HTERT RPE-1 (cell line): Measurements from ENCODE around the gene CDK19.
"Not testable (repeated sequence)": the region's sequence is repeated elsewhere in the genome, so short reads cannot be mapped to it uniquely, and the experiment has no call there.

ENCODE experiments used
- in situ Hi-C: fragments of 300-500 bp; cut with MboI; formaldehyde crosslinking; loops from 4 replicates; pipeline ENCODE4 v1.14.3; 2020; ENCODE audit warnings: low sequenced_read_pairs

Gene CDK19

DNA sequence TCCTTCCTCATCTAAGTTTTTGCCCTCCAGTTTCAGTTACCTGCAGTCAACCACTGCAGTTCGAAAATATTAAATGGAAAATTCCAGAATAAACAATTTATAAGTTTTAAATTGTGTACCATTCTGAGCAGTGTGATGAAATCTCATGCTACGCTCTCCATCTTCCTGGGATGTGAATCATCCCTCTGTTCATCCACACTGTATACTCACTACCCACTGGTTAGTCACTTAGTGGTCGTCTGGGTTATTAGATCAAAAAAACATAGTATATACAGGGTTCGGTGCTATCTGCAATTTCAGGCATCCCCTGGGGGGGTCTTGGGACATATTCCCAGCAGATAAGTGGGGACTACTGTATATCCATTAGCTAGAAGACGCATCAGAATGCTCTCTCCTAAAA lies 186.9 kb downstream of the CDK19 start:
- in situ Hi-C loops: no loop called here

DNA sequence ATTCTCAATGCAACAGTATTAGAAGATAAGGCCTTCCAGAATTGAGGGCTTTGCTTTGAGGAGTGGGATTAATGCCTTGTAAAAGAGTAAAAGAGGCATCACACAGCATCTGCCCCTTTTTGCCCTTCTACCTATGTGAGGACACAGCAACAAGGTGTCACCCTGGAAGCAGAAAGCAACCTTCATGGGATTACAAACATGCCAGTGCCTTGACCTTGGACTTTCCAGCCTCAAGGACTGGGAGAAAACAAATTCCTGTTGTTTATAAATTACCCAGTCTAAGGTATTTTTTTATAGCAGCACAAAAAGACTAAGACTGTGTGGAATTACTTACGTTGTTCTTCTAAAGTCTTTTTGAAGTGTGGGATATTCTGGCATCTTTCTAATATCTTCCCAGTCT lies 188.8 kb downstream of the CDK19 start:
- in situ Hi-C loops: no loop called here

DNA sequence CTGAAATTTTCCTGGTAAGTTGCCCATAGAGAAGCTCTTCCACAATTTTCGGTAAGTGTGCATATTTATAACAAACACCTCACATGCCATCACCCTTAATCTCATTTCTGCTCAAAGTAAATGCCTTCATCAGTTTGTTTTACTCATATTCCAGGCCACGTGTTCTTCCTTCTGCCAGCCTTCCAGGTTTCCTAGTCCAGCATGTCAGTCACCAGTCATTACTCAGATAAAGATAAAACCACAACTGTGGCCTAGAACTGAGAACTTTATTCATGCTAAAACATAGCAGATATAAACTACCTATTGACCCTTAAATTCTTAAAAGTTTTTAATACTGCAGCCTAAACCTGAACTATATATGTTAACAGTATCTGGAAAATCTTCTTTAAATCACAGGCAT lies 189.4 kb downstream of the CDK19 start:
- in situ Hi-C loops: no loop called here

DNA sequence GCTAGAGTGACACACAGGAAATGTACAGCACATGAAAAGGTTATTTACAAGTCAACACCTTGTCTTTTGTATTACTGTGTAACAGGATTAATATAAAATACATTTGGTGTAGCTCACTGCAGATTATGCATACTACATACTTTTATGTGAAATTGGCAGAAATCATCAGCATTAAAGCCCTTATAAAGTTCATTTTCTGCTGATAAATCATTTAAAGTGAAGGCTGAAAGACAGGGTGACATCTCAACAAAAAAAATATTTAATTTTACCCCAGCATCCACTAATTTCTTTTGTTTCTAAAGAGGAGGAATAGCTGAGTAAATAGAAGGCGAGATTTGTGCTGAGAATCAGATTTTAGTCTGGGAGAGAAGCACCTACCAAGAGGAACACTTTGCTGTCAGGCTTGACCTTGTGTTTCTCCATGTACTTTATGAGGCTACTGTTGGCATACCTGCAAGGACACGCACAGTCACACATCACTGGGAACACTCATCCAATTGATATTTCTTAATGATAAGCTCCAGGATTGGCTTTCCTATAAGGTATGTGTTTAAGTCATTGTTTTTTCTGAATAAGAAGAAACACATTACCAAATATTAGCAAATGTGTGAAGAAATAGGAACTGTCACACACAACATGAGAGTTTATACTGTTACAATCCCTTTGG lies 192.2 kb downstream of the CDK19 start:
- in situ Hi-C loops: no loop called here

DNA sequence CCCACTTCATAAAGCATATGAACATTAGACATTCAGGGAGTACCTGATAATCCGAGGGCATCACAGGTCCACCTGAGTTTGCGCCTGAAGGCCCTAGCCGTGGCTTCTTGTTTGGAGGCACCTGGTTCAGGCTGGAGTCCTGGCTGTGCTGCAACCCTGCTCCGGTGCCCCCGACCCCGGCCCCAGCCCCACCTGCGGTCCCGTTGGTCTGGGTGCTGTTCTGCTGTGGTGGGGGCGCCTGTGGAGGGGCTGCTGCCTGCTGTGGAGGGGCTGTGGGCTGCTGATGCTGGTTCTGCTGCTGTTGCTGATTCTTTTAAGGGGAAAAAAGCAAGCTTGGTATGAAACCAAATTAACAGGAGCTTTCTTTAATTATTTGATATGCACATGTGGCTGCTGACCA lies 194.2 kb downstream of the CDK19 start:
- in situ Hi-C loops: no loop called here

DNA sequence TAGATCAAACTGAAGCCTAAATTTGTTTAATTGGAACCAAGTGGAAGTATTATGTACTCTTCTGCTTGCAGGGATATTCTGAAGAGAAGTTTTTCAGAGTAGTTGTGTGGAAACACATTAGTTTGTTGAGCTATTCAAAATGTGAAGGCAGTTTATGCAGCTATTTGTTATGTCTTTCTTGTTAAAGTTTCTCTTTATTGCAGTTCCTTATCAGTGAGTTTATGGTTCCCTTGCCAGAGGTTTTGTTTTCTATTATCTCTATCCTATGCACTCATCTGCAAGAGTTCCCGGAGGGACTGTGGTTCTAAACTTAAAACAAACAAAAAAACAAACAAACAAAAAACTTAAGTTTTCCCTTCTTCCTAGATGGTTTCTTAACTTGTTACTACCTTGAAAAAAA lies 195.2 kb downstream of the CDK19 start:
- in situ Hi-C loops: no loop called here

DNA sequence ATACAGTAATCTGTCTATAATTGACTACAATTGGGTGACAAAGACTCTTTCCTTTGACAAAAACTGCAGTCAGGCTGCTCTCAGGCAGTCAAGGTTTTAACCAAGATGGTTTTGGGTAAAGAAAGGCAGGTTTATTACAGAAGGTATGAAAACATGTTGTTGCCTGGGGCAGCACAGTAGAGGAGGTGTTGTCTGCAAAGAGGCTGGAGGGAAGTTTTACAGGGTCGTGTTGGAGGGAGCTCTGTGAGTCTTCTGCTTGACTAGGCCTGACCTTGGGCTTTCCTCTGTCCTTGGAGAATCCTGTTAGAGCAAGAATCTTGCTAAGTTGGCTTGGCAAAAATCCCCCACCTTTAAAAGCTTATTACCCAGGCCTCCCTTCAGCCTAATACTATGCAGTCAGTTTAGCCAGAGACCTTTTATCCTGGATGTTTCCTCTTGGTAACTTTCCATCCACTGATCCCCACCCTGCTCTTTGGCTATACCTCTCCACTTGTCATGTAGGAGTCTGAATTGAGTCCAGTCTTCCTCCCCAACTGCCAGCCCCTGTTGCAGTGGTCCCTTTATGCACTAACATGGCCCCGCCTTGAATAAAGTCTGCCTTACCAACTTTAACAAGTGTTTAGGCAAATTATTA lies 195.9 kb downstream of the CDK19 start:
- in situ Hi-C loops: no loop called here

DNA sequence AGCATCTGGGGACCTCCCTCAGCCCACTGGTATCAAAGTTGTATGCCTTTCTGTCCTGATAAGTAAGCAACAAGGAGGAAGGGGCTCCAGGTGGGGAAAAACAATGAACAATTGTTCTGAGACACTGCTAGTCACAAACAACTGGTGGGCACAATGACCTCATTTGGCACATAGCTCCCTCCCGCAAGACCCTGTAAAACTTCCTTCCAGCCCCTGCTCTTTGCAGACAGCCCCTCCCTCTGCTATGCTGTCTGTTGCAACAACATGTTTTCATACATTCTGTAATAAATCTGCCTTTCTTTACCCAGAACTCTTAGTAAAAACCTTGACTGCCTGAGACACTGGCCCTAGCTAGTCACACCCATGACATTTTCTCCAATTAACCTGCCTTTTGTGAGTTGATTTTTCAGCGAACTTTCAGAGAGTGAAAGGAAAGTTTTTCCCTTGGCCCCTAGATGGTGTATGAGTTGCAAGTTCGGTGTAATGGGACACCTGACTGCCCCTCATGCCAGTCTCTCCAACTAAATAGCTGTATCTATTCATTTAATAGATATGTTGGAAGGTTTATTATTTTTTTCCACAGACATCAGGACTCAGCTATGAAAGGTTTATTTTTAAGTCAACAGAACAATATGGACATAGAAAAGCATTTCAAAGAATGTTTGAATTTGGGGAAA lies 196.5 kb downstream of the CDK19 start:
- in situ Hi-C loops: no loop called here

DNA sequence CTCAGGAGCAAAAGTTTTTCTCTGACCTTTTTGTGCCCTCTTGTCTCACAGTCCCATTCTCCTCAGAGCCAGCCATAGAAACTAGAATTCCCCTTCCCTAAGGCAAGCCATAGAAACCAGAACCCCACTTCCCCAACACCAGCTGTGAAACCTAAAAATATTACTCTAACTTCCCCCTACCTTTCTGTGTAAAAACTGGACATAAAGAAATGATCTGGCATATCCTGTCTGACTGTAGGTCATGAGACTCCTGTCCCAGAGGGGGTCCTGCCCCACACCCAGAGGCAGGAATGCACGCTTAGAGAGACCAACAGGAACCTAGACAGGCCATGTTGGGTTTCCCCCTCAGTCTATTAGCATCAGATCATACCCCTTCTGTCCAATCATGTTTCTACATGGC lies 198.2 kb downstream of the CDK19 start:
- in situ Hi-C loops: no loop called here

DNA sequence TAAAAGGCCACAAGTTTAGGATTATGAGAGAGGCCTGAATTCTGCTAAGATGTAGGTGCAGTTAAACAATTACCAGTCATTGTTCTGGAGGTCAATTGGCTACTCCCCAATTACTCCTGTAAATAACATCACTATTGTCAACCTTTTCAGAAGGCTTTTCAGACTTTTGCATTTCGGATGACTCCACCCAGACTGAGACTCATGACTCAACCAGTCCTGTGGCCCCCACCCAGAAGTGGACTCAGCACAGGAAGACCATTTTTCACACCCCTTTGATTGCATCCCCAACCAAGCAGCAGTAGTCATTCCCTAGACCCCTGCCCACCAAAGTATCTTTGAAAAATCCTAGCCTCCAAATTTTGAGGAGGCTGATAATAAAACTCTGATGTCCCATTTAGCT lies 199.5 kb downstream of the CDK19 start:
- in situ Hi-C loops: no loop called here

DNA sequence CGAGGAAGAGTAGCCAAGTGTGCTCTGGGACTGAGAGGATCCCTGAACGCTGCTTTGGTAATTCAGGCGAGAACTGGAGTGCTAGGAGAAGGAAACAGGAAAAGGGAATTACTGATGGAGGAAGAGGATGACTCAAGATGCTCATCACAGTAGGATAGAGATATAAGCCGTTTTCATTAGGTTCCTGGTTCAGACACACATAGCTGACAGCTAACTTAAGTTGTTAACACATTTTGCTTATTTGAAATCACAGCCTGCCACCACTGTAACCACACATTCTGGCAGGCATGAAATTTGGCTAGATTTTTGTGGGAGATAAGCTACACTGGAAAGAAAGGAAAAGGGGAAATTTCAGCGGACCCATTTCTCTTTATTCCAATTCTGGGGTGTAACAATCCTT lies 200.7 kb downstream of the CDK19 start:
- in situ Hi-C loops: no loop called here

DNA sequence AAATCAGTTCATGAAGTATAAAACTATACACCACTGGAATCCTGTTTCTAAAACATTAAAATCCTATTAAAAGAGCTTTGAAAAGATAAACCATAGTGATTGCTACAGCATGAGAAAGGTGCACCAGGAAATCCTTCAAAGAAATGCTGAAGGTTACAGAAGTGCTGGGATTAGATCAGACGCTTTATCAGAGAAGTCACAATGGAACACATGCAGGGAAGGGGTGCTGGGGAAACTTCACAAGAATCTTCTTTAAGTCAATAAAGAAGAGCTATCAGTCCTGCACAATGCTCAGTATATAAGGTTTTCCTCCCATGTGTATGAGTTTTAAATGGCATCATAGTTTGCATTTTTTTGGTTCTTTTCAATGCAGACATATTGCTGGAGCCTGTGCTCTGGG lies 201.2 kb downstream of the CDK19 start:
- in situ Hi-C loops: no loop called here

DNA sequence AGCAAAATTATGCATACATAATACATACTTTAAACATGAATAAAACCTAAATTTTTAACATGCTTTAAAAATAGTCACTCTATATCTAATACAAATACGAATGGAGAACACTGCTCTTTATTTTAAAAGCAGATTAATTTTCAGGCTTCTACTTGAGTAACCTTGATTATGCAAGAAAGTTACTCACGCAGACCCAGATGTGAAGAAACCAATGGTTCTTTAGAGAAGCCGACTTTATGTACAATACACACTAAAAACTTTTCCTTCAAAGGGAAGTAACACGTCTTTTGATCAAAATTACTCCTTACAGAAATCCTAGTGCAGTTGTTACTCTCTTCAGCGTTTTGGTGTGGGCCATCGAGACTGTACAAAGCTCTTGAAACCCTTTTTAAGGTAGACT lies 201.9 kb downstream of the CDK19 start:
- in situ Hi-C loops: no loop called here

DNA sequence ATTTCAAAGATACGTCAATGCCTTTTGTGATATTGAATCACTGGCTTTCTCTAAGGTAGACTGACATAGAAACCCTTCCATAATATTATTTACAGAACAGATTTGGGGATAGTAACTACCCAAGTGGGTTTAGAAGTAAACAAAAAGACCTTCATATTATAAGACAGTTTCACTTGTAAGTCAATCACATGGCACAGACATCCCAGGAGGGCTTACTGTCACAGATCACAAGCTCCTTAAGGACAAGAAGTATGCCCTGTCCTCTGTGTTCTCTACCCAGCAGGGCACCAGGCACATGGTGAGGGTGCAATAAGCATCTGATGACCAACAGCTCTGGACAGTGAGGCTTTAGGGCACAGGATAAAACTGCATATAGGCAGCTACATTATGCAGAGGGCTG lies 203.0 kb downstream of the CDK19 start:
- in situ Hi-C loops: no loop called here

DNA sequence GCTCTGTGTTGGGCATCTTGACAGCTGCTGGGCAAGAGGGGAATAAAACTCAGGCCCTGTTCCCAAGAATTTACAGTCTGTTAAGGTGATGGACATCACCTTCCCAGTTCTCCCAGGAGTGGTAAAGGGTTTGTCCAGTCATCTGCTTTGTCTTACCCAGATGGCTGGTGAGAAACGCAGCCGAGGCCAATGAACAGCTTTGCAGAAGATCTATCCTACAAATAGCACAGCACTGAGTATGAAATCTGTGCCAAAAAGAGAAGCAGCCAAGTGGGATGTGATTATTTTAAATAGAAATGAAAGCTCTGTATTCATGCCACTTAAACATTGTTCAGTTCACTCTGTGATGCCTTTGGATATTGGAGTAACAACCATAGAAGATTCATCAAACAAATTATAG lies 206.2 kb downstream of the CDK19 start:
- in situ Hi-C loops: no loop called here

DNA sequence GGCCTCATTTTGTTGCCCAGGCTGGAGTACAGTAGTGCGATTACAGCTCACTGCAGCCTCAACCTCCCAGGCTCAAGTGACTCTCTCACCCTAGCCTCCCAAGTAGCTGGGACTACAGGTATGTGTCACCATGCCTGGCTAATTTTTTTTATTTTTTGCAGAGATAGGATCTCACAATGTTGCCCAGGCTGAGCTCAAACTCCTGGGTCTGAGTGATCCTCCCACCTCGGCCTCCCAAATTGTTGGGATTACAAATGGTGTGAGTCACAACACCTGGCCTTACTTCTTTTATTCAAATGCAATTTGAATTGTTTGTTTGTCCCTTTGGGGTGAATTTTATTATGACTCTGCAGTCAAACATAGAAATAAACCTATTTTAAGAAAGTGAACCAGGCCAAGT lies 207.1 kb downstream of the CDK19 start:
- in situ Hi-C loops: no loop called here

DNA sequence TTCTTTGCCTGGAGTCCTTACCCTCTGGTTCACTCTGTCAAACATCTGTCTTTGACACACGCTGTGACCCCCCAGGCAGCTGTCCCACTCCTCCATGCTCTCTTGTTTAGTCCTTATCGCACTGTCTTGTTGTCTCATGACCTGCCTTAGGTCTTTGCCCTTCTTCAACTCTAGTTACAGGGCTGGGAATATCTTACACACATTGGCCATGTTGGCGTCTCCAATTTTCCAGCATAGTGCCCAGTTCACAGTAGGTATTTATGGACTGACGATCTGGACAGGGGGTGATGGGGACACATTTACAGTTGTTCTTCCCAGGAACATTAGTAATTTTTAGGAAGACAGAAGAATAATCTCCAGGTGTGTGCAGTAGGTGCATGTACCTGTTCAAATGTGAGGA lies 209.1 kb downstream of the CDK19 start:
- in situ Hi-C loops: no loop called here

DNA sequence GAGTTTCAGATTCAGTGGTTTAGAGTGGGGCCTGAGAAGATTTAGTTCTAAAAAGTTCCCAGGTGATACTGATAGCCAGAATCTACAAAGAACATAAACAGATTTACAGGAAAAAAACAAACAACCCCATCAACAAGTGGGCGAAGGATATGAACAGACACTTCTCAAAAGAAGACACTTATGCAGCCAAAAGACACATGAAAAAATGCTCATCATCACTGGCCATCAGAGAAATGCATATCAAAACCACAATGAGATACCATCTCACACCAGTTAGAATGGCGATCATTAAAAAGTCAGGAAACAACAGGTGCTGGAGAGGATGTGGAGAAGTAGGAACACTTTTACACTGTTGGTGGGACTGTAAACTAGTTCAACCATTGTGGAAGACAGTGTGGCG lies 214.6 kb downstream of the CDK19 start:
- in situ Hi-C loops: not testable (repeated sequence)

DNA sequence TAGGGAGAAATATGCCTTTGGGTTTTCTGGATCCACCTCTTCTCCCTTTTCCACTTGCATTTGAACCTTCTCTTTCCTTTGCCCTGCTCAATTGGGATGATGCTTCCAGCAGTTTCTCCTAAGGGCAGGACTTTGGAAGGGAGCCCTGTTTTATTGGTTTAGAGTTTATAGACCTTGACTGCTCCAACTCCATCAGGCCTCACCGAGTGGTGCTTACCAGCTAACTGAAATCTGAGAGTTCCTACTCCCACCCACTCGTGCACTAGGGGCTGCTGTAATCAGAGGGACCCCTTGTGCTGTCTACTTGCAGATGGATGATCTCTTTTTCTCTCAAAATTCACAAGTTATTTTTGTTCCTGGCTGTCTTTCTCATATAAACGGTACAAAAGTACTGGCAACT lies 217.5 kb downstream of the CDK19 start:
- in situ Hi-C loops: no loop called here

DNA sequence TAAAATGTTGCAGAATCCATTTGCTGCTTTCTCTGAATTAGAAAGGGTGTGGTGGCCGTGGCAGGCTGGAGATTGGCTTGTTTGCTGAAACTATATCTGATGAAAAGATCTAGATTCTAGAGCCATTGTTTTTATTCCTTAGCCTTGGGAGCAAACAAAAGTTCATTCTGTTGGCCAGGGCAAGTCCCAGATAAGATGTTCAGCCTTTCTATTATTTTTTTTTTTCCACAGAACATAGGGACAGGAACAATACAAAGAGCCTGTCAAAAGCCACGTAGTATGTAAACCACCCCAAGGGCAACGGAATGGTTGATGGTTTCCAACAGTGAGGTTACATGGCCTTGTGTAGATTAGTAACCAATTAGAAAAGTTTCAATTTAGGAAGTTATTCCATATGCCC lies 218.9 kb downstream of the CDK19 start:
- in situ Hi-C loops: no loop called here

DNA sequence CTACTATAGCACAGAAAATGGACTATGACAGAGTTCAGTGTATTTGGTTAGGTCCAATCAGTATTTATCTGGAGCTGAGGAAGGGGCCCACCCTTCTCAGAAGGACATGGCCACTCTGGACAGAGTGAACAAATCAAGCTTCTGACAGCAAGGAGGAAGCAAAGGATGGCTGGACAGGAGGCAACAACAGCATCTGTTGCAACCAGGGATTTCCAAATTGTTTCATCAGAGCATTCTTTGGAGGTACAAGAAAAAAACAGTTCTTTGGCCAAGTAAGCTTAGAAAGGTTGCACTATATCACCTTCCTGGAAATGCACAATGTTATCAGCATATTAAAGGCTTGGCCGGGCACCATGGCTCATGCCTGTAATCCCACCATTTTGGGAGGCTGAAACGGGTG lies 220.2 kb downstream of the CDK19 start:
- in situ Hi-C loops: no loop called here

DNA sequence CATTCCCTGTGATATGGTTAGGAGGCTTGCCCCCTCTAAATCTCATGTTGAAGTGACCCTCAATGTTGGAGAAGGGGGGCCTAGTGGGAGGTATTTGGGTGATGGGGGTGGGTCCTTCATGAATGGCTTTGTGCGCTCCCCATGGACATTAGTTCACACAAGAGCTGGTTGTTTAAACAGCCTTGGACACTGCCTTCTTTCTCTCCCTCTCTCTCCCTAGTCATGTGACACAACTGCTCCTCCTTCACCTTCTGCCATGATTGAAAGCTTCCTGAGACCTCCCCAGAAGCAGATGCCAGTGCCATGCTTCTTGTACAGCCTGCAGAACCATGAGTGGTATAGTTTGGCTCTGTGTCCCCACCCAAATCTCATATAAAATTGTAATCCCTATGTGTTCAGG lies 221.6 kb downstream of the CDK19 start:
- in situ Hi-C loops: no loop called here

DNA sequence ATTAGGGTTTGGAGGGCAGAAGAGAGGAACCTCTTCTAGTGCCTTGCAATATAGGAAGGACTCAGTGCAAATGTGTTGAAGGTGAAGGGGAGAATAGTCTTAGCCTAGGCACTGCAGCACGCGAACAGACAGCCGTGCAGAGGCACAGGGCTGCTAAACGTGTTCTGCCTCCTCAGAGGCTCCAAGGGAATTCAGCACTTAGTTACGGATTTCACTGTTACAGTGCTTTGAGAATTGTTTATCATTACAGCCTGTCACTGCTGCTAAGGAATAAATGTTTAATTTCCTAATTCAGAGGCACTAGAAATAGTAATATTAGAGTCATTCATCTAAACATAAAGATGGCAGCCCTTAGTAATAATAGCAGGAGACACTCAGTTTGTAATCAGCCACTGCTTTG lies 222.5 kb downstream of the CDK19 start:
- in situ Hi-C loops: no loop called here
